GM12891 (cell line): ENCODE results near the gene PLPP2.

Source experiments
- POLR2A ChIP-seq: IDR thresholded peaks from 2 replicates; pipeline ENCODE4 v1.6.1; 2011; ENCODE audit warnings: low read depth, low read length, control low read depth
- POLR2AphosphoS5 ChIP-seq: IDR thresholded peaks from 2 replicates; pipeline ENCODE4 v1.6.1; 2011; ENCODE audit warnings: low read depth, low read length, control low read depth
- POU2F2 ChIP-seq: IDR thresholded peaks from 2 replicates; pipeline ENCODE4 v1.6.1; 2011; ENCODE audit warnings: low read depth, mild to moderate bottlenecking, control low read depth, low read length, moderate library complexity
- SPI1 ChIP-seq: IDR thresholded peaks from 2 replicates; pipeline ENCODE4 v1.6.1; 2011; ENCODE audit warnings: low read depth, low read length, control low read depth
- TAF1 ChIP-seq: IDR thresholded peaks from 2 replicates; pipeline ENCODE4 v1.6.1; 2011; ENCODE audit warnings: low read depth, low read length, control low read depth

- TF ChIP-seq POLR2AphosphoS5 (no peak), POLR2A (no peak), TAF1 (no peak), SPI1 (no peak), POU2F2 (no peak)
Observed at GRCh38 chr19:294946-295686, 3.9 kb upstream of the PLPP2 start.
